Posterior cingulate gyrus (tissue), 11 donors: Measurements from ENCODE around the gene AGK.
"Not testable (repeated sequence)": the region's sequence is repeated elsewhere in the genome, so short reads cannot be mapped to it uniquely, and the experiment has no call there.

Experiments
- DNase-seq, 10 donors: peaks; one replicate each; pipeline versions ENCODE4 v3.0.0 to v3.0.0-alpha.2; 2020 to 2021; ENCODE audit warnings: mixed read lengths in 3 of 10
- intact Hi-C: fragments of 100-400 bp; cut with DNase I; formaldehyde crosslinking; loops from one replicate; pipeline ENCODE4 v1.15.1; 2023

AGK gene

DNA sequence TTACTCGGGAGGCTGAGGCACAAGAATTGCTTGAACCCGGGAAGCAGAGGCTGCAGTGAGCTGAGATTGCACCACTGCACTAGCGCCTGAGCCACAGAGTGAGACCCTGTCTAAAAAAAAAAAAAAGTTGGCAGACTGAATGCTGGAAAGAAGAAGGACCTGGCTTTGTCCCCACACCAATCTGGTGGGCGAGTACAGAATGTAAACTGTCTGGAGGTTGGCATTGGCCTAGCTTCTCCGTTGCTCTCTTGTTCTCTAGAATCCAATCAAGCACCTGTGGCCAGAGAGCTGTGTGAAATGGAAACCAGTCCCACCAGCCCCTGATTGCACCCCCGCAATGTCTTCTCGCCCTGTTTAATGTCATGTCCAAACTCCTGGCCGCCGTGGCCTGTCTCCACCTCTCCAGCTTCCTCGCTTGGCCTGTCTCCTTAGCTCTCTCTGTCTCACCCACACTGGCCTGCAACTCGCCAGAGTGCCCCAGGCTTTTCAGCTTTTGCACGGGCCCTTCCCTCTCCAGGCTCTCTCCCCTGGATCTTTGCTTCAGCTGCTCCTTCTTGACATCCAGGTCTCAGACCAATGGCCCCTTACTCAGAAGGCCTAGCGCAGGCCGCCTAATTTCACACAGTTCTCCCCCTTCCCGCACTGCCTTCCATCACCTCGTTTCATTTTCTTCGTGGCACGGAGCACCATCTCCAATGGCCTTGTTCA, 670 bp upstream of the AGK start:
- intact Hi-C loops: loop anchor here (5.0 kb wide), 3 partner anchors 97 to 478 kb away; partner anchors contain the start of genes SSBP1 and TMEM178B
- peak in 4 of 10 donors; percentile 4 to 48 (median 16) for DNase-seq

DNA sequence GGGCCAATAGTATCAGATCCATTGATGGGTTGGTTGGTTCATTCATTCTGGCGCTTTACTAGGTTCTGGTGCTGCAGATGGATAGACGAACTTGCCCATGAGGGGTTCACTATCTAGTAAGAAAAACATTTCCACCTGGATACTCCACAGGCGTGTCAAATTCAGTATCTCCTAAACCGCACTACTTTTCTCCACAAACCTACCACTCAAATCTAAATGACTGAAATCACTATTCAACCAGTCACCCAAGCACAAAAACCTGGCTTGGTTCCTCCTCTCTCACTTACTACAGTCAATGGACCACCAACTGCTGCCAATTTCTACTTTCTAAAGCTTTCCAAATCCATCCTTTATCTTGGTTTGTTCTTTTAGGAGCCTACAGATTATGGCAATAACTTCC, 572 bp downstream of the AGK start:
- DNase-seq: no peak
- intact Hi-C loops: loop anchor here (5.0 kb wide), 3 partner anchors 96 to 479 kb away; partner anchors contain the start of genes SSBP1 and TMEM178B

DNA sequence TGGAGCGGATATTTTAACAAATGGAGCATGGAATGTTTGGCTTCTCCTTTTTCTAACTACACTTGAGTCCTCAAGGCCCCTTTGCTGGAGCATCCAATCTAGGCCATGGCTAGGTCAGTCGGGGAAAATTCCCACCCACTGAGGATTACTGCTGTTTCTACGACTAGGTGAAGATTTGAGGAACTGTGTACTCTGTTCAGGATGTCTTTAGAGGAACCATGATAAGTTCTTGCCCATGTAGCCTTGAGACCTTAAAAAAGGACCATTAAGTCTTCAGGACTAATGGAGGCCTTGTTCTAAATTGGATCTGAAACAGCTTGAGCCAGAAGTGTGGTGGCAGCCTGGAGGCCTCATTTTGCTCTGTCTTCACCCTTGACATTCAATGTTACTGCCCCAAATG, 6.2 kb downstream of the AGK start:
- DNase-seq: no peak
- intact Hi-C loops: no loop called here

DNA sequence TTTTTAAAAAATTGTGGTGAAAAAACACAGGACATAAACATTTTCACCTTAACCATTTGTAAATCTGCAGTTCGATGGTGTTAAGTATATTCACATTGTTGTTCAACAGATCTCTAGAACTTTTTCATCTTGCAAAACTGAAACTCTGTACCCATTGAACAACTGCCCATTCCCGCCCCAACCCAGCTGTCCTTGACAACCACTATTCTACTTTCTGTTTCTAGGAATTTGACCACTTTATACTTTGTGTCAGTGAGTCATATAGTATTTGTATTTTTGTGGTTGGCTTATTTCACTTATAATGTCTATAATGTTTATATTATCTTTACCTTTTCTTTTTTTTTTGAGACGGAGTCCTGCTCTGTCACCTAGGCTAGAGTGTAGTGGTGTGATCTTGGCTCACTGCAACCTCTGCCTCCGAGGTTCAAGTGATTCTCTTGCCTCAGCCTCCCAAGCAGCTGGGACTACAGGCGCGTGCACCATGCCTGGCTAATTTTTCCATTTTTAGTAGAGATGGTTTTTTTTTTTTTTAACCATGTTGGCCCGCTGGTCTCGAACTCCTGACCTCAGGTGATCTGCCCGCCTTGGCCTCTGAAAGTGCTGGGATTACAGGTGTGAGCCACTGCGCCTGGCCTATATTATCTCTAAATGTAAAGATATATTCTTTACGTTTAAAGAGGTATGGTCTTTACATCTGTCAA, 6.8 kb downstream of the AGK start:
- DNase-seq, intact Hi-C loops: not testable (repeated sequence)

DNA sequence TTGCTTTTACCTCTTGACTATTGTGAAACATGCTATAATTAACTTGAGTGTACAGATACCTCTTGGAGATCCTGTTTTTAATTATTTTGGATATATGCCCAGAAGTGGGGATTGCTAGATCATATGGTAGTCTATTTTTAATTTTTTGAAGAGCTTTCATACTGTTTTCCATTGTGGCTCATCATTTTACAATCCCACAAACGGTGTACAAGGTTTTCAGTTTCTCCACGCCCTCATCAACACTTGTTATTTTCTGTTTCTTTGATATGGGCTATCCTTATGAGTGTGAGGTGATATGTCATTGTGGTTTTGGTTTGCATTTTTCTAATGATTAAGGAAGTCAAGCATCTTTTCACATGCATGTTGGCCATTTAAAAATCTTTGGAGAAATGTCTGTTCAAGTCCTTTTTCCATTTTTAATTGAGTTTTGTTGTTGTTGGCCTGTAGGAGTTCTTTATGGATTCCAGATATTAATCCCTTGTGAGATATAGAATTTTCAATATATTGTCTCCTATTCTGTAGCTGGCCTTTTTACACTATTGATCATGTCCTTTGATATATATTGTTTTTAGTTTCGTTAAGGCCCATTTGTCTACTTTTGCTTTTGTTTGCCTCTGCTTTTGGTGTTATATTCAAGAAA, 7.5 kb downstream of the AGK start:
- intact Hi-C loops: no loop called here
- DNase-seq: no peak

DNA sequence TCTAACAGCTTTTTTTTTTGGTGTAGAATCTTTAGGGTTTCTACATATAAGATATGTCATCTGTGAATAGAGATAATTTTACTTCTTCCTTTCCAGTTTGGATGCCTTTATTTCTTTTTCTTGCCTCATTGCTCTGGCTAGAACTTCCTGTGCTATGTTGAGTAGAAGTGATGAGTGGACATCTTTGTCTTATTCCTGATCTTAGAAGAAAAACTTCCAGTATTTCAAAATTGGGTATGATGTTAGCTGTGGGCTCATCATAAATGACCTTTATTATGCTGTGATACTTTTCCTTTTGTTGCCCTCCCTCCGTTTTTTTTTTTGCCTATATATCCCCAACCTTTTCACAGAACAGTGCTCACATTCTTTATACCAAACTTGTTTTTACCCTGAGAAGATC, 8.8 kb downstream of the AGK start:
- no peak for DNase-seq
- intact Hi-C loops: no loop called here

DNA sequence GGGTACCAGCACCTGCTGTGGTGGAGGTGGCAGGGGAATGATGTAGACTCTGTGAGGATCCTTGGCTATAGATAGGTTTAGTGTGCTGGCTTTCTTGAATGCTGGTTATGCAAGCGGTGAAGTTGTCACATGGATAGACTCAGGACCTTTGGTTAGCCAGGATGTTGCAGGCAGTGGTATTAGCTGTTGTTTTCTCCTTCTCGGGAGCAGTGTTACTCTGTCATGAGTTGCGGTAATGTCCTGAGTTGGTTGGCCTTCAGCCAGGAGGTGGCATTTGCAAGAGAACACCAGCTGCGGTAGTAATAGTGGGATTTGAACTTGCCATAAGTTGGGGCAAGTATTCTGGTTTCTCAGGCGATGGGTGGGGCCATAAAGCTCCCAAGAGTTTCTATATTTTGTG, 10.8 kb downstream of the AGK start:
- peak in 2 of 10 donors; percentile 8 to 62 for DNase-seq
- intact Hi-C loops: no loop called here

DNA sequence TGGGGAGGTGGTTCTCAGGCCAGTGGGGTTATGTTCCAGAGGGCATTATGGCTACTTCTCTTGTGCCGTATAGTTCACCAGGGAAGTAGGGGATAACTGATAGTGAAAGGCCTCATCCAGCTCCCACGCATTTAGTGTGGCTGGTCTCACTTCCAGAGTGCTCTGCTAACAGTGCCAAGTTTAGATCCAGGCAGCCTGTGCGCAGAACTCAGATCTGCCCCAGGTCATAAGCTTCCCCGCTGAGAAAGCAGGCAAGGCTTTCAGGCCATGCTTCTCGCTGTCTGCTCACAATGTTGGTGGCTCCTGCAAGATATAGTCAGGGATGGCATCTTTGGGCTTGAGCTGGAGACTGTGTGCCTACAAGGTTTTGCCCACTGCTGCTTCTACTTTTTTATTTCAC, 11.3 kb downstream of the AGK start:
- intact Hi-C loops: no loop called here
- DNase-seq: peak in 3 of 10 donors; percentile 11 to 84 (median 14)

DNA sequence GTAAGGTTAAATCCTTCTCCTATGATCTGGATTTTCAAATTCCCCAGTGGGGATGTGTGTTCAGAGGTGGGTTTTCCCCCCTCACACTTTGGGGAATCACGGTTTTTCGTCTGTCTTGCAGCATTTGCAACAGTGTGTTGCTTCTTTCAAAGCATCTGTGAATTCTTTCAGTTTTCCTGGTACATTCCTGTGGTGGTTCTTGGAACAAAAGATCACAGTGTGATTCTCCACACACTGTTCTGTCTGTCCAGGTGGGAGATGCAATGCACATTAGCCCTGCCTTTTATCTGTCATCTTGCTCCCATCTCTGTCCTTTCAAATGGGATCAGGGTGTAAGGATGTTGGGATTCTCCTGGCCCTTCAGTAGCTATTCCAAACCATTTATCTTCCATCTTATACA, 11.8 kb downstream of the AGK start:
- DNase-seq: no peak
- intact Hi-C loops: no loop called here

DNA sequence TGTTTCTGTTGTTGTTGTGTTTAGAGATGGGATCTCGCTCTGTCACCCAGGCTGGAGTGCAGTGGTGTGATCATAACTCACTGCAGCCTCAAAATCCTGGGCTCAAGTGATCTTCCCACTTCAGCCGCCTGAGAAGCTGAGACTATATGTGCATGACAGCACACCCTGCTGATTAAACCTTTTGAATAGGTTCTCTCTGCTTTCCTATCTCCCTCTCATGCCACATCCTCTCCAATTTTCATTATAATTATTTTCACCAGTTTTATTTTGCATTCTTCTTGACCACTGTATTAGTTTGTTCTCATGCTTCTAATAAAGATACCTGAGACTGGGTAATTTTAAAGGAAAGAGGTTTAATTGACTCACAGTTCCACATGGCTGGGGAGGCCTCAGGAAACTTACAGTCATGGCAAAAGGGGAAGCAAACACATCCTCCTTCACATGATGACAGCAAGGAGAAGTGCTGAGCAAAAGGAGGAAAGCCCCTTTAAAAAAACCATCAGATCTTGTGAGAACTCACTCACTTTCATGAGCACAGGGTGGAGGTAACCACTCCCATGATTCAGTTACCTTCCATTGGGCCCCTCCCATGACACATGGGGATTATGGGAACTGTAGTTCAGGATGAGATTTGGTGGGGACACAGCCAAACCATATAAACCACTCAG, 12.9 kb downstream of the AGK start:
- DNase-seq: no peak
- intact Hi-C loops: no loop called here

DNA sequence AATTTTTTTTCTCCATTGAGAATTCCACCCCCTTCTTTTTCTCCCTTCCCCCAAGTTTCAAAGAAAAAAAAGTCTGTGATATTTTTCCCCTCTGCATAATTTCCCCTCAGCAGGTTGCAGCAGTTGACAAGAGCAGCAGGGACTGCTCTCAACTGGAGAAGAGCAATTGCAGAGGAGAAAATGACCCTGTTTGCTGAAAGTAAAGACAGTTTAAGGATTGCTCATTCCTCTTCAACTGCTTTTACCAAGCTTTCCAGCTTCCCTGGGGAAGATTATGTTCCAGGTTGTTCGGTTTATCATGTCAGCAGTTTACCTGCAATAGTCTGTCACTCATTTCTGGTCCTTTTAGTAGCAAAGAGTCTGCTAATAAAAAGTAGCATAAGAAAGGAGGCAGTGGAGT, 16.2 kb downstream of the AGK start:
- no peak for DNase-seq
- intact Hi-C loops: no loop called here

DNA sequence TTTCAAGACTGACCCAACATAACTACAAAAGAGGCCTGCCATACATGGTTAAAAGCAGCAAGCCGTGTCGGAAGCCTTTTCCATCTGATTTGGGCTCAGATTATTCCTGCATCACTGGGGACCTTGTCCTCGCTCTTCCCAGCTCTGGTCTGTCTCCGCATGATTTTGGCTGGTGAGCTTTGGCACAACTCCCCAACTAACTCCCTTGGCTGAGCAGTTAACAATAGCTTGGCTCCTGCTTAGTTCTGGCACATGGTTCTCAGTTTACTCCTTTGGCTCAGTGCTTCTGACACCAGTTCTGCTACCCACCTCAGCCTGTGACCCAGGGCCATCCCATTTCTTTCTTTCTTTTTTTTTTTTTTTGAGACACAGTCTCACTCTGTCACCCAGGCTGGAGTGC, 17.0 kb downstream of the AGK start:
- intact Hi-C loops: no loop called here
- DNase-seq: no peak

DNA sequence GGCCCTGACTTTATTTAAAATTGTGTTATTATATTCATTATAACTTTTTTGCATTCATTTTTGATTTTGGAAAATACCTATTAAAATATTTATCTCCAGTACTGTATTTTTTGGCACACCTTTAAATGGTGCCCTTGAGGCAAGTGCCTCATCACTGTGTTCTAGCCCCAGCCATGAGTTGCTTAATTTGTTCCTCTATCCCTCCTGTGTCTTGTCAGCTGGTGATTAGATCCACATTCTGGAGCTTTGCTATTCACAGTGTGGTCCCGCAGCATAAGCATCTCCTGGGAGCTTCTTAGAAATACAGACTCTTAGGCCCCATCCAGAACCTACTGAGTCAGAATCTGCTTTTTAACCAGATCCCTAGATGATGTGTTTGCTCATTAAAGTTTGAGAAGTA, 19.8 kb downstream of the AGK start:
- intact Hi-C loops: no loop called here
- DNase-seq: no peak

DNA sequence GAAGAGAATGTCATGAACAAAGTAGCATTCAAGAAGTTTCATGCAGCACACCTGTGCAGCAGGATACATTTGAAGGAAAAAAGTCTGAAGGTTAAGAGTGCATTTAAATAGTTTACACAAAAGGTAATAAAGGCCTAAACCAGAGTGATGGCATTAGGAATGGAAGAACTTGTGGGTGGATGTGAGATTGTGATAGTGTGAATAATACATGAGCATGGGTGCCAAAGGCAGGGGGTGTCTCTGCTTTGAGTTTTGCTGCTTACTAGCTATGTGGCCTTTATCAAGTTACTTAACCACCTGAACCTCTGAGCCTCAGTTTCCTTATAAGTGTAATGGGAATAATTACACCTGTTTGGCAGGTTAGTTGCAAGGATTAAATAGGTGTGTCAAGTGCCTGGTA, 21.0 kb downstream of the AGK start:
- DNase-seq: no peak
- intact Hi-C loops: no loop called here

DNA sequence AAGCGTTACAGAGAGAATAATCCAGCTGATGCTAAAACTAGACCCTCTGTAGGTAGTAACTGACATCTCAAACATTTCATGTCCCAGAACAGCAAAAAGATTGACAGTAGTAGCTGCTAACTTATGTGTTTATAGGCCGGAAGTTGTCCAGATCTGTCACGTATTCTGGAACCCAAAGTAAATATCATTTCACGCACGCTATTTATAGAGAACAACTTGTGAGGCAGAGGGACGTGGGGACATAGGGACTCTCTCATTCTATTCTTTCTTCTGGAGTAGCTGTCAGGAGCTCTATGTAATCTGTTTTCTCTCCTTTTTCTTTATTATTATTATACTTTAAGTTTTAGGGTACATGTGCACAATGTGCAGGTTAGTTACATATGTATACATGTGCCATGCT, 22.3 kb downstream of the AGK start:
- no peak for DNase-seq

DNA sequence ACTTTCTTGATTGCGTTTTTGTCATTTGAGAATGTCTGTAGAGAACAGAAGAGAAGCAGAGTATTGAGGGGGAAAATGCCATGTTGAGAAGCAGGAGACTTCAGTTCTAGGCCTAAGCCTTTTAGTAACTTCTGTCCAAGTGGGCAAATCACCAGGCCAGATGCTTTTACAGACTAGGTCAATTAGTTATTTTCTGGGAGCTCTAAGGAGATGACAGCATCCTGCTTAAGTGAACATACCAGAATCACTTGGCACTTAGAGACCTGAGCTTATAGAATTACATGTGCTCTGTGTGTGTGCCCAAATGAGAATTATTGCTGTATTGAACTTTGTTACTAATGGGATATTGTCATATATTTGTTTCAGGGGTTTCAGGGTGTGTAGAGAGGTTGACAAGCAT, 24.0 kb downstream of the AGK start:
- intact Hi-C loops: no loop called here
- no peak for DNase-seq

More for the DNA sequence above, 22.3 kb downstream of the AGK start:
- intact Hi-C loops: no loop called here

DNA sequence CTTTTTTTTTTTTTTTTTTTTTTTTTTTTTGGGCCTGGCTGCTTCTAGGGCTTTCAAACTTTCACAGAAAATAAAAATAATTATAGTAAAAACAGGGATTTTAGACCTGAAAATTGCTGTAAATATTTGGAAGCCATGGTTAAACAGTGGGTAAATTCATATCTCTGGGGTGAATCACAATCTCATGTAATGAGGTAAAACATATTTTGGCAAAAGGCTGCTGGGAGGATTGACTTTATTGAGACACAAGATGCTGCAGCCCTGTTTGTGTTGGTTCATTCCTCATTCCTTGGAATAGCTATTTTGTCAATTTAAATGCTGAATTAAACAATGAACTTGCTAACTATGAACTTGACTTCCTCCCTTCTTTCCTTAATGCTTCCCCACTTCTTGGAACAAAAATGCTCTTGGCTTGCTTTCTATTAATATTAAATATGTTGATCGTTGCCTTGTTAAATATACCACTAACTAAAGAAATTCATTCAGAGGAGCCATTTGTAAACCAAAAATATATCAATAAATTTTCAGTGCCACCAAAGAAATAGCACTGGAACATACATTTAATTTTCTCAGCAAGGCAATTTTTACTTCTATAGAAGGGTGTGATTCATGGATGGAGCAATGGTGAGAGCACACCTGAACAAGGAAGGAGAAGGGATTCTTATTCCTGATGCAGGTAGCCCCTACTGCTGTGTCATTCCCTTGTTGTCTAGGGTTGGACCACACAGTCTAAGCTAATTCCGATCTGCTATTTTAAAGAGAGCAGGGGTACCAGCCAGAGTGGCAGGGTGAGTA, 24.6 kb downstream of the AGK start:
- no peak for DNase-seq
- intact Hi-C loops: no loop called here

DNA sequence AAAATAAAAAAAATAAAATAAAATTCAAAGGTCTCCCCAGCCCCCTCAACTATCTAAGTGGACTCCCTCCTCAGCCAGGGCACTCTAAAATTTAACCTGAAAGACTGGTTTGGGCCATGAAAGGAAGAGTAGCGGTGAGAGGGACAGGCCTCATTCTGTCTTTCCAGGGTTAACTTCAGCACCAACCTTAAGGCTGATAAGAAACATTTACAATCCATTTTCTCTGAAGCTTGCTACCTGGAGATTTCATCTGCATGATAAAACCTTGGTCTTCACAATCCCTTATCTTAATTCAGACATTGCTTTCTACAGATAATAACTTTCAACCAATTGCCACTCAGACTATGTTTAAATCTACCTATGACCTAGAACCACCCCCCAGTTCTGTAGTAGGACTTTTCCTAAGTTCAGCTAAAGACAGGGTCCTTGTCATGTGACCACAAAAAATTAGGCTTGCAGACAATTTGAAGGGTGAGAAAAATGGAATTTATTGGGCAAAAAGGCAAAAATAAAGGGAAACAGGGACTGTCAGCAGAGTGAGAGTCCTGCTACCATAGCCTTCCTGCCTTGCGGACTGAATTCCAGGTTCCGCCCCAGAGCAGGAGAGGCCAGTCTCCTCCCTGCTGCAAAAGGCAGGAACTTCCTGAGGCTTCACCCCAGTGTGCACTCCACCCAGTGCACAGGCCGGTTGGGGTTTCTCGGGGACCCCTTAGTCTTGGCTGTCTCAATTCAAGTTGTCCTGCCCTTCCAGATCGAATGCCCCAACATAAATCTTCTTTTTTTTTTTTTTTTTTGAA, 26.0 kb downstream of the AGK start:
- DNase-seq: no peak

DNA sequence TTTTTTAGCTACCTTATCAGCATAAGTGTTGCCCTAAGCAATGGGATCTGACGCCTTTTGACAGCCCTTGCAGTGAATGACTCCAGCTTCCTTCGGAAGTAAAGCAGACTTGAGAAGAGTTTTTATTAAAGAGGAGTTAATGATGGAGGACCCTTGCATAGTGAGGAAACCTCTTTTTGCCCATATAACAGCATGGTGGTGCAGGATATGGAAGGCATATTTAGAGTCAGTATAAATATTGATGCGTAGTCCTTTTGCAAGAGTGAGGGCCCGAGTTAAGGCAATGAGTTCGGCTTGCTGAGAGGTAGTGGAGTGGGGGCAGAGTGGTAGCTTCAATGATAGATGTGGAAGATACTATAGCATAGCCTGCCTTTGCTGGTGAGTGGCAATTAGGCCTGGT, 28.7 kb downstream of the AGK start:
- DNase-seq, intact Hi-C loops: not testable (repeated sequence)

More for the DNA sequence above, 26.0 kb downstream of the AGK start:
- intact Hi-C loops: no loop called here
